GM12801 (cell line): ENCODE results near the gene AQP2.

Experiments
- CTCF ChIP-seq: IDR thresholded peaks from one replicate; pipeline ENCODE4 v1.5.1; 2011; ENCODE audit warnings: control low read depth; ENCODE audit not compliant: insufficient read length; ENCODE audit errors: extremely low read depth

The AQP2 gene

GRCh38 chr12:49904601-49905000, 45.9 kb upstream of the AQP2 start:
- TF ChIP-seq CTCF = no peak

DNA sequence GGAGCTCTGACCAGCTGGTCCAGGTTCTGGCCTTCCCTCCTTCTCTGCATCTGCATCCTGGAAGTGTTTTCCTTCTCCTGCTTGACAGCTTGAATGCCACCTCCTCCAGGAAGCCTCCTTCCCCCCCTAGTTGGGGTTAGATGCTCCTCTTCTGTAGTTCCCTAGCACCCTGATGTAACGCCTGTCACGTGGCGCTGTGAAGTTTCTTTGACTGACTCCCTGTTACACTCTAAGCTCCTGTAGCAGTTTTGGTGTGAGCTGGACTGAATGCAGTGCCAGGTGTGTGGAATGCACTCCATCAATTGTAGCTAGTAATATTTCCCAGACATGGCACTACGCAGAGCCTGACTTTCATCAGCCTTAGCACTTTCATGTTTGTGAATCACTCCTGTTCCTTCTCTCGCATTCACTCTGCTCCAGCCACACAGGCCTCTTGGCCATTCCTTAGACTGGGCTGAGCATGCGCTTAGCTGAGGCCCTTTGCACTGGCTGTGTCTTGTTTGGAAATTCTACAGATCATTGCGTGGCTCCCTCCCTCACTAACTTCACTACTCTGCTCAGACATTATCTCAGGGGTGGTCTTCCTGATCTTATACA, 44.7 kb upstream of the AQP2 start:
- no peak for TF ChIP-seq CTCF

GRCh38 chr12:49907352-49907751, 43.2 kb upstream of the AQP2 start:
- TF ChIP-seq CTCF = no peak

DNA sequence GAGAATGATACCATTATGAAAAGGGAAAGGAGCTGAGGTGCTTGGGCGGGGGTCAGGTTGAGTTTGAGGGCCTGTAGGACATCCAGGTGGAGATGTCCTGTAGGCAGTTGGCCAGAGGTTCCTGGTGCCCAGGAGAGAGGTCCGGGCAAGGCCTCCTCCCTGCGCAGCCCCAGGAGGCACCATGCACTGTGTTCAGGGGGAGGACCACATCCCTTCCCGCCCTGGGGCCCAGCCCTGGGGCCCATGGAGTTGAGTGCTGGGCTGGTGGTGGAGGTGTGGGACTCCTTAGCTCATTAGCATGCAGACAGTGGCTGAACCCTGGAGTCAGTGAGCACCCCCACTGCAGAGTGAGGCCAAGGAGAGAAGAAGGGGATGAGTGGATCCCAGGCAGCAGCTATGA, 41.2 kb upstream of the AQP2 start:
- TF ChIP-seq CTCF = no peak

DNA sequence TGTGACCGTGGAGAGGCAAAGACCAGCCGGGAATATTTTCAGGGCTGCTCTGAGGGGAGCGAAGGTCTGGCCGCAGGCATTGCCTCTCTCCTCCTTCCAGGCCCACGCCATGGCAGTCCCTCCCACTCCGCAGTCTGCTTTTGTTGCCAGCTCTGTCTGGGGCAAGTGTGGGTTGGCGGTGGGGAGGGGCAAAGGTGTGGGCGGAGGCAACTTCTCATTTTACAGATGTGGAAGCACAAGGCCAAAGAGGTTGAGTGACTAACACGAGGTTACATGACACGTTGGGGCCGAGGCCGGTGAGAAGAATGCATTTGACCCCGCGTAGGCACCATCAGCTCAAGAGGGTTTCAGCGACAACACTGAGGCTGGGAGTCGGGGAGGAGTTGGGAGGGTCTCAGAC, 40.7 kb upstream of the AQP2 start:
- TF ChIP-seq CTCF = no peak

DNA sequence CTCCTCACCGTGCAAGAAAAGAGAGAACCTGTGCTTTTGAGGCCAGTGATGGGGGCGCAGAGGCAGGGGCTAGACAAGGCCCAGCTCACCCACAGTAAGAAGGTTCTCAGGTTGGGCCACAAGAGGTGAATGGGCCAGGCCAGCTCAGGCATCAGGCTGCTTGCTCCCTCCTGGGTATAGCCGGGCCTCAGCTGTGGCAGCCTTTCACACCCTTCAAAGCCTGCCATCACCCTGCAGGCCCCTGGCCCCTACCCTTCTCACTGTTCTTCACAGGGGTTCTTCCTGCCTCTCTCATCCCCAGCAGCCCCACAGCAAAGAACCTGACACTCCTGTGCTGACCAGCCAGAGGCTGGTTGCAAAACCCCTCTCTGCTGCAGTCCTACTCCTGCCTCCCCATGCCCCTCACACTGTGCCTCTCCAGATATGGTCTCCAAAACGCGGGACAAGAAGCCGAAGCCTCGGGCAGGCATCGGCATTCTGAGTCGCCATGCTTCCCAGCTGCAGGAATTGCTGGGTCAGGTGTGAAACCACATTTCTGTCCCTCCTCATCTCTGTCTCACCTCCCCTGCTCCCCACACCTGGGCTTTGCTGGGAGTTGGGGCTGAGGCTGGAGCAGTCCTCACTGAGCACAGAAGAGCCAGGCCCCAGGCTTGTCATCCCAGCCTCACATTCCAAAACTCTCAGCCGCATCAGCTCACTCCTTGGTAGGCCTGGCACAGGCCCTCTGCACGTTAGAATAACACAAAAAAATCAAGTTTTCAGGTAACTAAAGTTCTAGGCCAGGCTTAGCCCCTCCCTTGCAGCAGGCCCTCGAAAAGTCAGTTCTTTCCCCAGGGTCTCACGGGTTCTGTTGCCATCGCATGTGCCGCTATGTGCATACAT, 40.0 kb upstream of the AQP2 start:
- no peak for TF ChIP-seq CTCF

DNA sequence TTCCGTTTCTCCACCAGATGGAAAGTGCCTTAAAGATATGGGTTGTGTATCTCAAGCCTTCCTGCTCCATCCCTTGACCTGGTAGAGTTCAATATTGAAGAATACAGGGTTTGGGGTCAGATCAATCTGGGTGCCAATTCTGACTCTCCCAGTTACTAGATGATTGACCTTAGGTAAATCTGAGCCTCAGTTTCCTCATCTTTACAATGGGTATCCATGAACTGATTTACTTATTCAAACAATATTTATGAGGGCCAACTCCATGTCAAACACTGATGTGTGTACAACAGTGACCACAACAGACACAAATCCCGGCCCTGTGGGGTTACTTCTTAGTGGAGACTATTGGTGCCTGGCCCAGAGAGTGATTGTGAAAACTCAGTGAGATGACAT, 39.3 kb upstream of the AQP2 start:
- TF ChIP-seq CTCF = no peak
